NCI-H1092 (cell line): Measurements from ENCODE around the gene SUCLG1.
A peak's percentile ranks its signal among the peaks of the same experiment; 100 is the strongest.
"Not testable (repeated sequence)": the region's sequence is repeated elsewhere in the genome, so short reads cannot be mapped to it uniquely, and the experiment has no call there.

ENCODE experiments used
- DNase-seq: peaks from one replicate; lab custom pipeline; 2025; lab: John Stamatoyannopoulos, UW

The SUCLG1 gene

GRCh38 chr2:84459018-84459943 lies at the start of gene SUCLG1:
SUCLG1 (minus strand) TSS chr2:84459280; CDS start chr2:84459269, 11 bp downstream.
- DNase-seq, result peak; percentile 77

GRCh38 chr2:84498150-84498799 lies 39.2 kb upstream of the SUCLG1 start:
- no peak for DNase-seq

GRCh38 chr2:84497285-84497684 lies 38.2 kb upstream of the SUCLG1 start:
- no peak for DNase-seq

GRCh38 chr2:84496386-84496785 lies 37.3 kb upstream of the SUCLG1 start:
- DNase-seq, result no peak

GRCh38 chr2:84495539-84496146 lies 36.6 kb upstream of the SUCLG1 start:
- peak; percentile 1 for DNase-seq

- no peak for DNase-seq
Observed at GRCh38 chr2:84494070-84494469, 35.0 kb upstream of the SUCLG1 start.

GRCh38 chr2:84493514-84493913 lies 34.4 kb upstream of the SUCLG1 start:
- DNase-seq, result no peak

- DNase-seq, result no peak
Observed at GRCh38 chr2:84492571-84492970, 33.5 kb upstream of the SUCLG1 start.

GRCh38 chr2:84491741-84492140 lies 32.7 kb upstream of the SUCLG1 start:
- DNase-seq, result no peak

GRCh38 chr2:84491256-84491655 lies 32.2 kb upstream of the SUCLG1 start:
- DNase-seq, result no peak

- no peak for DNase-seq
Observed at GRCh38 chr2:84487298-84487996, 28.4 kb upstream of the SUCLG1 start.

GRCh38 chr2:84486441-84487115 lies 27.5 kb upstream of the SUCLG1 start:
- peak; percentile 28 for DNase-seq

GRCh38 chr2:84483320-84483719 lies 24.2 kb upstream of the SUCLG1 start:
- DNase-seq, result no peak

GRCh38 chr2:84482603-84483002 lies 23.5 kb upstream of the SUCLG1 start:
- no peak for DNase-seq

GRCh38 chr2:84481702-84482101 lies 22.6 kb upstream of the SUCLG1 start:
- no peak for DNase-seq

- DNase-seq, result no peak
Observed at GRCh38 chr2:84478867-84479266, 19.8 kb upstream of the SUCLG1 start.

GRCh38 chr2:84477886-84478285 lies 18.8 kb upstream of the SUCLG1 start:
- no peak for DNase-seq

GRCh38 chr2:84474176-84474575 lies 15.1 kb upstream of the SUCLG1 start:
- no peak for DNase-seq

GRCh38 chr2:84472856-84473565 lies 13.9 kb upstream of the SUCLG1 start:
- no peak for DNase-seq

- not testable (repeated sequence) for DNase-seq
Observed at GRCh38 chr2:84472423-84472822, 13.3 kb upstream of the SUCLG1 start.

GRCh38 chr2:84467389-84467788 lies 8.3 kb upstream of the SUCLG1 start:
- DNase-seq, result no peak
